ENCODE data around the gene CLK4.

CLK4 gene

GRCh38 chr5:178572617-178573016, 54.2 kb downstream of the CLK4 start:
- TF ChIP-seq CTCF (IDR thresholded peaks at IDR 0.05; ENCODE audit: low read length, missing control alignments), result no peak
- H3K4me3 ChIP-seq (replicated peaks; ENCODE audit: low read depth, low read length), result no peak overlapping the region
- DNase-seq (ENCODE audit: low read depth), result no peak

- no peak for DNase-seq (ENCODE audit: low read depth)
- no peak overlapping the region for H3K4me3 ChIP-seq (replicated peaks; ENCODE audit: low read depth, low read length)
- TF ChIP-seq CTCF (IDR thresholded peaks at IDR 0.05; ENCODE audit: low read length, missing control alignments), result no peak
Observed at GRCh38 chr5:178569485-178569884, 57.4 kb downstream of the CLK4 start.

- DNase-seq (ENCODE audit: low read depth), result no peak
- H3K4me3 ChIP-seq (replicated peaks; ENCODE audit: low read depth, low read length), result no peak overlapping the region
- TF ChIP-seq CTCF (IDR thresholded peaks at IDR 0.05; ENCODE audit: low read length, missing control alignments), result no peak
Observed at GRCh38 chr5:178564811-178565550, 61.9 kb downstream of the CLK4 start.

- no peak for TF ChIP-seq CTCF (IDR thresholded peaks at IDR 0.05; ENCODE audit: low read length, missing control alignments)
- H3K4me3 ChIP-seq (replicated peaks; ENCODE audit: low read depth, low read length), result no peak overlapping the region
- no peak for DNase-seq (ENCODE audit: low read depth)
Observed at GRCh38 chr5:178564397-178564796, 62.5 kb downstream of the CLK4 start.

- no peak for DNase-seq (ENCODE audit: low read depth)
- no peak for TF ChIP-seq CTCF (IDR thresholded peaks at IDR 0.05; ENCODE audit: low read length, missing control alignments)
Observed at GRCh38 chr5:178563621-178564020, 63.2 kb downstream of the CLK4 start.

GRCh38 chr5:178561746-178562264, 65.0 kb downstream of the CLK4 start:
- no peak for TF ChIP-seq CTCF (IDR thresholded peaks at IDR 0.05; ENCODE audit: low read length, missing control alignments)
- no peak overlapping the region for H3K4me3 ChIP-seq (replicated peaks; ENCODE audit: low read depth, low read length)
- DNase-seq (ENCODE audit: low read depth), result no peak

More at GRCh38 chr5:178563621-178564020, 63.2 kb downstream of the CLK4 start:
- no peak overlapping the region for H3K4me3 ChIP-seq (replicated peaks; ENCODE audit: low read depth, low read length)

- no peak for TF ChIP-seq CTCF (IDR thresholded peaks at IDR 0.05; ENCODE audit: low read length, missing control alignments)
- DNase-seq (ENCODE audit: low read depth), result no peak
- no peak overlapping the region for H3K4me3 ChIP-seq (replicated peaks; ENCODE audit: low read depth, low read length)
Observed at GRCh38 chr5:178560911-178561310, 65.9 kb downstream of the CLK4 start.
